HG02981 (cell line): ENCODE measurements around the gene CYFIP2.
"Not testable (repeated sequence)": the region's sequence is repeated elsewhere in the genome, so short reads cannot be mapped to it uniquely, and the experiment has no call there.

Experiments
- ATAC-seq: cut with Tn5 transposase; IDR thresholded peaks from one replicate; pipeline ENCODE4 v1.9.1; 2021; ENCODE audit warnings: mild to moderate bottlenecking, moderate library complexity; ENCODE audit not compliant: unreplicated experiment

Gene CYFIP2

GRCh38 chr5:157265714-157266285, at the start of gene CYFIP2:
Gene CYFIP2, plus strand, starts transcription at chr5:157266123. Its CDS starts 19,239 bp downstream, at chr5:157285362.
- peak; percentile 84 for ATAC-seq

DNA sequence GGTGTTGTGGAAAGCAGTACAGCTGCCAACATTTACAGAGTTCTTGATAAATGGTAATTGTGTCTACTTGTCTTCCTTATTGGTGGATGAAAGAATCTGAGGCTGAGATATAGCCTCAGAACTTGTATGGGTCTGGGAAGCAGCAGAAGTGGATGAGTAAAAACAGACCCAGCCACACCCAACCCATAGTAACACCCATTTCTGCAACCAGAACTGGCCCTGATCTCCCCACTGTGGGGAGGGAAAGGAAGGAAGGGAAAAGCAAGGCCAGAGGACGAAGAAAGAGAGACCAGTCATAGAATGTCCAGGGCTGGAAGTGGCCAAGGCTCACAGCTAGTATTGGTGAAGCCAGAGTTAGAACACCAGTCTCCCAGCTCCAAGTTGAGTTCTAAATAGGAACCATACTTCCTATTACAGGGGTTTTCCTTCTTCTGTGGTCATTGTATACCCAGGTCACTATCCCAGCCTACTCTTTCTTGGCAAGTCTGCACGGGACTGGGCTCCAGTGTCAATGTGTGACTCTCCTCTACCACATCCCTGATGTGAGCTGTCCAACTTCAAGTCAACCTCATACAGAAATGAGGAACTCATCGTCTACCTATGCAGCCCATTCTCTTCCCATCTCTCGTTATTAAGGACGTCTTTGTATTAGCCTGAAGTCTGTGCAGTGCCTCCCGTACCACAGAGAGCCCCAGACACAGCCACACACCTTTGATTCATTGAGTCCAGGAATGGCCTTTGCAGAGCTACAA, 49.4 kb upstream of the CYFIP2 start:
- ATAC-seq, result no peak

GRCh38 chr5:157217289-157218024, 48.5 kb upstream of the CYFIP2 start:
- no peak for ATAC-seq

- peak; percentile 41 for ATAC-seq
These were observed 46.2 kb upstream of the CYFIP2 start for GRCh38 chr5:157219491-157220271.

- ATAC-seq, result no peak
These were observed 44.0 kb upstream of the CYFIP2 start for GRCh38 chr5:157221959-157222358.

DNA sequence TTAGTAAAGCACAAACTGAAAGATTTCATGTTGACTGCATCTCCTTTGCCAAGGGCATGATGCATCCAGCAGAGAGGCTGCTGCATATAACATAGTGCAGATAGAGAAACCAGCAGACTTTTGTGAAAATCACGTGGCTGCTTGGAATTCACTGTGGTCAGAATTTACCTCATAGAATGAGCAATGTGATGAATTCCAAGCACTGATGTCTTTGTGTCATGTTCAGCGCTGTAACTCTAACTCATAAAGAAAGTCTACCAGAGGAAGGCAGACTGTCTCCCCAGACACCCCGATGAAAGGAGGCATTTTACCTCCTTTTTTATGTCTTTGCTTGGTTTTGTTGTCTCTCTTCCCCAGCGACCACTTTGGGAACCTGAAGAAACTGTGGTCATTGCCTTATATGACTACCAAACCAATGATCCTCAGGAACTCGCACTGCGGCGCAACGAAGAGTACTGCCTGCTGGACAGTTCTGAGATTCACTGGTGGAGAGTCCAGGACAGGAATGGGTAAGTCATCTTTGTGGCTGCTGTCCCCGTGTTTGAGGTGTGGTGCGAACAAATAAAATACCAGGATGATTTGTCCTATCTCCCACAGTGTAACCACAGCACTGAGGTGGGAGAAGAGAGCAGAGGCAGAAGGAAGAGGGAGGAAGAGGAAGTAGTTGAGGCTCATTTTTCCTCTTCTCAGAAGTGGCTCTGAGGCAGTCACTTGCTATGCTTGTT, 43.3 kb upstream of the CYFIP2 start:
- no peak for ATAC-seq

GRCh38 chr5:157225469-157226422, 40.2 kb upstream of the CYFIP2 start:
- no peak for ATAC-seq

DNA sequence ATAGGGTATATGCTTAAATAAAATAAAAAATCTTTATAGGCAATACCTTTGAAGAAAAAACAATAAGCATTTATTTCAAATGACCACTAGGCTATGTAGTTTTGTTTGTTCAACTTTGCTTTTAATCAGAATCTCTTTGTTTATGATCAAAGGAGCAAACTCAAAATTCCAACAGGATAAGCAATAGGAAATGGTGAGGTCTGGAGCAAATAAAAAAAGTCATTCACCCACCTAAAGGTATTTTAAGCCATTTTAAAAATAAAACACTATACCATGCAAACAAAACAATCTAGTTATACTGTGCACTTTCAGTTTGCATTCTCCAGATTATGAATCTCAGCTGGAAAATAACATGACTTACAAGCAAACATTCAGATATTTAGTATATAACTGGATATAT, 35.3 kb upstream of the CYFIP2 start:
- no peak for ATAC-seq

DNA sequence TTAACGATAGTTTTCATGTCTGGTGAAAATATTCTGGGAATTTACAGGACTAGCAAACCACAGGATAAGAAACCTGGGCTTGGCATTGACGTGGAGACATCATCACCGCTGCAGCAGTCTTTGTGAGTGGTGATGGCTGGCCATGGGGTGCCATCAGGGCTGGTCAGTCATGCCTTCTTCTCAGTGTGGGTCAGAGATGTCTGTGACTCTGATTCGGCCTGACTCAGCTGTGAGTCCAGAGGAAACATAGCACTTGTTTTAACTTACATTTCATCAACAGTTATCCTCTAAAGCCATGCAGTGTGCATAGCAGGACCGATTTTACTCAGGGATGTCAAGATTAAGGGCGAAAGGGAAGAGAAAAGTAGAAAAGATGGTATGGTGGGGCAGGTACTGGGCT, 33.2 kb upstream of the CYFIP2 start:
- no peak for ATAC-seq

- ATAC-seq, result no peak
These were observed 32.4 kb upstream of the CYFIP2 start for GRCh38 chr5:157233515-157233914.

- ATAC-seq, result no peak
These were observed 29.5 kb upstream of the CYFIP2 start for GRCh38 chr5:157236423-157236822.

DNA sequence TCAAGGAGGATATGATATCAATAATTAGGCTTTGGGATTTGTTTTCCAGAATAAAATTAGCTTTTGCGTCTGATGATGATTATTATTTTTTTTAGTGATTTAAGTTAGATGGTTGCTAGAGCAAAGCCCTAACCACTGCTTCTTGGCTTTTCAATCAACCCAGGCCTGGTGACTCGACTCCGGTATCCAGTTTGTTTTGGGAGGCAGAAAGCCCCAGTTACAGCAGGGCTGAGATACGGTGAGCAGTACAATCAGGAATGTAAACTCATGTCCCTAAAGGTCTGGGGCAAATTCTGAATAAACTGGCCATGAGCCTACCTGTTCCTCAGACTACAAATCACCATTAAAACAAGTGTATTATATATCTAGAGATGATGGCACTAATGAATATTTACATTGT, 24.4 kb upstream of the CYFIP2 start:
- no peak for ATAC-seq

DNA sequence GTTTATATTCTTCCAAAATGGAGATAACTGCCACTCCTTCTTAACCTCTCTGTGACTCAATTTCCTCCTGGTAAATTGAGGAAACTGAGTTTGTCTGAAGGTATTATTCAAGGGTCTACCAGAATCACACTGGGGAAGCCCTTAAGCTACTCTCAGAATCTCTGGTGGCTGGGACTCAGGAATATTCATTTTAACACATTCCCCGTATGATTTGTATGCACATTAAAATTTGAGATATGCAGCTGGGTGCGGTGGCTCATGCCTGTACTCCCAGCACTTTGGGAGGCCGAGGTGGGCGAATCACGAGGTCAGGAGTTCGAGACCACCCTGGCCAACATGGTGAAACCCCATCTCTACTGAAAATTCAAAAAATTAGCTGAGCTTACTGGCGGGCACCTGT, 21.2 kb upstream of the CYFIP2 start:
- not testable (repeated sequence) for ATAC-seq

DNA sequence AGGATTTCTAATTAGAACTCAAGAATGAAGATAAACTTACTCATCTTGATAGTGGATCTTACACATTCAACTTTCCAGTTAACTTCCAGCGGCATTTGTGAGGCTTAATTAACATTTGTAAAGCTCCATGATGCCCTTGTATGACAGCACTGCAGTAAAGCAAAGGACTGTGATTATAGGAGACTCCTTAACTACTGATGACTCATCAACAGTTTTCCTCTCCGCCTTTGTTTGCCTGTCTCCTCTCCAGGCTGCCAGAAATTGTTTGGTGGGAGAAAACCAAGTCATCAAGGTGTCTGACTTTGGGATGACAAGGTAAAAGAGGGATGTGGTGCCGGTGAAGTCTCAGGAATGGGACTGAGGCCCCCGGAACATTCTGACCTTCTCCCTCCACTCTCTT, 20.4 kb upstream of the CYFIP2 start:
- ATAC-seq, result no peak

- ATAC-seq, result no peak
These were observed 20.0 kb upstream of the CYFIP2 start for GRCh38 chr5:157245886-157246285.

DNA sequence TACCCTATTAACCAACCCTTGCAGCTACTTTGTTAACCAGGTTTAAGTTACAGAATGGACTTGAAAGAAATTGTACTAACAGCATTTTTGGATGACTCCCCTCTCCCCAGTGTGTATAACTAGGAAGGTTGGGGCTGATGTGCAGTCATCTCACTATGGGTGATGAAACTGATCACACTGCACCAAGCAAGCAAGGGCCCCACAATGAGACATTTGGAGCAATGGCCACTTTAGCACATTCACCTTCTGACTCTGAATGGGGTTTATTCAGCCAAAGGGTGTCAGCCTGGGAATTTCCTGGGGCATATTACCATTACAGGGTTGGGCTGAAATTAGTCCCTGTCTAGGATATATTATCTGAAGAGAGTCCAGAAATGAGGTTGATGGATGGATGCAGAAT, 18.7 kb upstream of the CYFIP2 start:
- ATAC-seq, result no peak

DNA sequence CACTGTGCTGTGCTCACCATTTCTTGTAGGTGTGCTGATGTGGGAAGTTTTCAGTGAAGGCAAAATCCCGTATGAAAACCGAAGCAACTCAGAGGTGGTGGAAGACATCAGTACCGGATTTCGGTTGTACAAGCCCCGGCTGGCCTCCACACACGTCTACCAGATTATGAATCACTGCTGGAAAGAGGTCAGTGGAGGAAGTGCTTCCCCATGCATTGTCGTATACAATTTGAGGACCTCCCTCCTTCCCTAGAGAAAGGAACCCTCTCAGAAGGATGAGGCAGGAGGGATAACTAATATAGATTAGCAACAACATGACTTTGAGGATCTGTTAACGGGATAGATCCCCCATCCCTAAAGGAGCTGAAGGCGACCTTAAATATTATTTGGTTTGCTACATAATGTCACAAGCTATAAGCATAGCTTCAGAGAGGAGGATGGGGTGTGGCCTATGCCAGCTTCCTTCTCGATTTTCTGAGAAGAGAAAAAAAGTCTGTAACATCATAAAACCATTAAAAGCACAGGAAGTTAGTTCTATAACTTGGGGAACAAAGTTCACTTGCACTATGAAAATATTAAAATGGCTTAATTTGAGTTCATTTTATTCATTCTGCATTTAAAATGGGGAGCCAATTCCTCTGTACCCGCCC, 17.0 kb upstream of the CYFIP2 start:
- ATAC-seq, result no peak

DNA sequence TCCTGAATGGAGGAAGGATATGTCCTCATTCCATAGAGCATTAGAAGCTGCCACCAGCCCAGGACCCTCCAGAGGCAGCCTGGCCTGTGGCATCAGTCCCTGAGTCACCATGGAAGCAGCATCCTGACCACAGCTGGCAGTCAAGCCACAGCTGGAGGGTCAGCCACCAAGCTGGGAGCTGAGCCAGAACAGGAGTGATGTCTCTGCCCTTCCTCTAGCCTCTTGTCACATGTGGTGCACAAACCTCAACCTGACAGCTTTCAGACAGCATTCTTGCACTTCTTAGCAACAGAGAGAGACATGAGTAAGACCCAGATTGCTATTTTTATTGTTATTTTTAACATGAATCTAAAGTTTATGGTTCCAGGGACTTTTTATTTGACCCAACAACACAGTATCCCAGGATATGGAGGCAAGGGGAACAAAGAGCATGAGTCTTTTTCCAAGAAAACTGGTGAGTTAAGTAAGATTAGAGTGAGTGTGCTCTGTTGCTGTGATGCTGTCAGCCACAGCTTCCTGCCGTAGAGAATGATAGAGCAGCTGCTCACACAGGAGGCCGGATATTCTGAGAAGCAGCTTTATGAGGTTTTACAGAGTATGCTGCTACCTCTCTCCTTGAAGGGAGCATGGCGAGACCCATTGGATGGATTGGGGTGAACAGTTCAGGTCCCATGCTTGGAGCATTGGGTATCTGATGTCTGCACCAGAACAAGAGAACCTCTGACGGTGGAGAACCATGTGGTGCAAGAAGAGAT, 13.0 kb upstream of the CYFIP2 start:
- ATAC-seq, result peak; percentile 95
